PC-3 (cell line): ENCODE data around the gene MARCHF9.

Source experiments
- EZH2 ChIP-seq: fragments of 300-600 bp; sonication (generic); IDR thresholded peaks from one replicate; pipeline ENCODE4 v1.6.1; 2017; ENCODE audit warnings: antibody characterized with exemption, mild to moderate bottlenecking, low read length; ENCODE audit not compliant: unreplicated experiment
- TF ChIP-seq, protein P1 (sequence below): fragments of 300-600 bp; sonication (generic); conservative IDR thresholded peaks from 2 replicates; pipeline ENCODE4 v1.5.1; 2017; ENCODE audit warnings: antibody characterized with exemption, low read depth, mild to moderate bottlenecking, low read length

DNA sequence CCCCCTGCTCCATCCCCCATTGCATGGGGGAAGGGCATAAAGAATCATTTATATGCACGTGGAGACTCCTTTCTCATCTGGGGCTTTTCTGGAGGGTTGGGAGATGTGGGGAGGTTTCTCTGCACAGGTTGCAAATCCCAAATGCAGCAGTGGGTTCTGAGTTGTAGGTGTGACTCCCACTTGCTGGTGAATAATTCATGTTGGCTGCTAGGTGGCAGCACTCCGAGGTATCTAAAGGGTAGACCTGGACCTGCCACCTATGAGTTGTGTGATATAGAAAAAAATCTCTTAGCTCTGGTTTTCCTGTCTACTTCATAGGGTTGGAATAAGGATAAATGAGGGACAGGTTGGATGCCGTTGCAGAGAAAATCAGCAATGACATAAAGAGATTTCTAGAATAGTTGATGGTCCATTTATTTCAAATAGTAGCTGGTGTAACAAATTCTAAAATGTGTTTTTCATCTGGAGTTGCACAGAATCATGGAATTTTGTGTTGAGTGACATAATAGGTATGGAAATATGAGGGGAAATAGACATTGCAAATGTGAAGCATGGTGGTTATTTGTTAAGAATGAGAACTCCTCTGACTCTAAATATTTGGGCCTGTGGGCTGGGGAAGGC lies 4.6 kb downstream of the MARCHF9 start:
- TF ChIP-seq, protein P1, sequence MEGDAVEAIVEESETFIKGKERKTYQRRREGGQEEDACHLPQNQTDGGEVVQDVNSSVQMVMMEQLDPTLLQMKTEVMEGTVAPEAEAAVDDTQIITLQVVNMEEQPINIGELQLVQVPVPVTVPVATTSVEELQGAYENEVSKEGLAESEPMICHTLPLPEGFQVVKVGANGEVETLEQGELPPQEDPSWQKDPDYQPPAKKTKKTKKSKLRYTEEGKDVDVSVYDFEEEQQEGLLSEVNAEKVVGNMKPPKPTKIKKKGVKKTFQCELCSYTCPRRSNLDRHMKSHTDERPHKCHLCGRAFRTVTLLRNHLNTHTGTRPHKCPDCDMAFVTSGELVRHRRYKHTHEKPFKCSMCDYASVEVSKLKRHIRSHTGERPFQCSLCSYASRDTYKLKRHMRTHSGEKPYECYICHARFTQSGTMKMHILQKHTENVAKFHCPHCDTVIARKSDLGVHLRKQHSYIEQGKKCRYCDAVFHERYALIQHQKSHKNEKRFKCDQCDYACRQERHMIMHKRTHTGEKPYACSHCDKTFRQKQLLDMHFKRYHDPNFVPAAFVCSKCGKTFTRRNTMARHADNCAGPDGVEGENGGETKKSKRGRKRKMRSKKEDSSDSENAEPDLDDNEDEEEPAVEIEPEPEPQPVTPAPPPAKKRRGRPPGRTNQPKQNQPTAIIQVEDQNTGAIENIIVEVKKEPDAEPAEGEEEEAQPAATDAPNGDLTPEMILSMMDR, result peak; percentile 80
- no peak for TF ChIP-seq EZH2
